ENCODE results near the gene ZNF428. TPM values are rescaled to one million over a fixed set of nuclear protein-coding genes. Genes with fewer than 3 reads are reported as not detected.

The ZNF428 gene
- total RNA-seq, 1 donor from 2014 or later: 37.3 TPM

DNA sequence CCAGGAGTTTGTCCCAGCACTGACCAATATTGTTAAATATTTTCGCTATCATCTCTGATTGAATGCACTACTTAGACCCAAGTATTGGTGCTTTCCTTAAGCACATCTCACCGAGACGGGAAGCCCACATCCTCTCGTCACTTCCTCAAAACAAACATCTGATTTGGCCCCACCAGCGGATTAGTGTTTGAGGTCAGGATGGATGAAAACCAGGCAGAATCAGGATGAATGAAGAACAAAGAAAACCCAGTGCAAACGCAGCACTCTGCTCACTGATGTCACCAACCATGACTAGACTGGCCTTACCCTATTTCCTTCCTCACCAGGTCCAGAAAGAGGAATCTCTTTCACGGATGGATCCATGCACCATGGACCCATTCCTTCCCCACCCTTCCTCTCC lies 44.6 kb upstream of the ZNF428 start:
- H3K36me3 ChIP-seq: peaks cover 4 to 13% of the 10 kb centered on the region in 2 donors
- H3K4me1 ChIP-seq: peaks cover 0 to 5% of the 10 kb centered on the region in 2 donors
- H3K27ac ChIP-seq: no peak overlapping the region
- H3K4me3 ChIP-seq: no peak overlapping the region
- intact Hi-C loops (cut with DNase I): no loop called here
- TF ChIP-seq, protein P1, sequence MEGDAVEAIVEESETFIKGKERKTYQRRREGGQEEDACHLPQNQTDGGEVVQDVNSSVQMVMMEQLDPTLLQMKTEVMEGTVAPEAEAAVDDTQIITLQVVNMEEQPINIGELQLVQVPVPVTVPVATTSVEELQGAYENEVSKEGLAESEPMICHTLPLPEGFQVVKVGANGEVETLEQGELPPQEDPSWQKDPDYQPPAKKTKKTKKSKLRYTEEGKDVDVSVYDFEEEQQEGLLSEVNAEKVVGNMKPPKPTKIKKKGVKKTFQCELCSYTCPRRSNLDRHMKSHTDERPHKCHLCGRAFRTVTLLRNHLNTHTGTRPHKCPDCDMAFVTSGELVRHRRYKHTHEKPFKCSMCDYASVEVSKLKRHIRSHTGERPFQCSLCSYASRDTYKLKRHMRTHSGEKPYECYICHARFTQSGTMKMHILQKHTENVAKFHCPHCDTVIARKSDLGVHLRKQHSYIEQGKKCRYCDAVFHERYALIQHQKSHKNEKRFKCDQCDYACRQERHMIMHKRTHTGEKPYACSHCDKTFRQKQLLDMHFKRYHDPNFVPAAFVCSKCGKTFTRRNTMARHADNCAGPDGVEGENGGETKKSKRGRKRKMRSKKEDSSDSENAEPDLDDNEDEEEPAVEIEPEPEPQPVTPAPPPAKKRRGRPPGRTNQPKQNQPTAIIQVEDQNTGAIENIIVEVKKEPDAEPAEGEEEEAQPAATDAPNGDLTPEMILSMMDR (IDR thresholded peaks at IDR 0.05): no peak
- no peaks in the 10 kb centered on the region for H3K9me3 ChIP-seq
- H3K27me3 ChIP-seq: no peaks in the 10 kb centered on the region
- DNase-seq (ENCODE audit: low spot score in 2 of 2): no peak

DNA sequence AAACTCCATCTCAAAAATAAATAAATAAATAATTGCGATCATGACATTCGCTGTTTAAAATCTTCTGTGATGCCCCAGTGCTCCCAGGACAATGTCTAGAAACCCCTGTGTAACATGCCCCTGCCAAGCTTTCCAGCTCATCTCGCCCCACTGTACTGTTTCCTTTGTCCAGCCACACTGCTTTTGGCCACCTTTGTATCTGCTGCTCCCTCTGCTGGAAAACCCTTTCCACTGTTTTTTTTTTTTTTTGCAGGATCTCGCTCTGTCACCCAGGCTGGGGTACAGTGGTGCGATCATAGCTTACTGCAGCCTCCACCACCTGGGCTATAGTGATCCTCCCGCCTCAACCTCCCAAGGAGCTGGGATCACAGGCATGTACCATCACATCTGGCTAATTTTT lies 43.1 kb upstream of the ZNF428 start:
- intact Hi-C loops (cut with DNase I): no loop called here
- Histone ChIP-seq H3K36me3 (peaks cover 4 to 13% of the 10 kb centered on the region in 2 donors), H3K27ac (no peak overlapping the region), H3K27me3 (no peaks in the 10 kb centered on the region), H3K4me1 (no peaks in the 10 kb centered on the region), H3K4me3 (no peak overlapping the region), H3K9me3 (peaks cover 0 to 4% of the 10 kb centered on the region in 2 donors)
- TF ChIP-seq, protein P1 (IDR thresholded peaks at IDR 0.05): peak in 1 of 3 experiments; percentile 4
- no peak for DNase-seq (ENCODE audit: low spot score in 2 of 2)

DNA sequence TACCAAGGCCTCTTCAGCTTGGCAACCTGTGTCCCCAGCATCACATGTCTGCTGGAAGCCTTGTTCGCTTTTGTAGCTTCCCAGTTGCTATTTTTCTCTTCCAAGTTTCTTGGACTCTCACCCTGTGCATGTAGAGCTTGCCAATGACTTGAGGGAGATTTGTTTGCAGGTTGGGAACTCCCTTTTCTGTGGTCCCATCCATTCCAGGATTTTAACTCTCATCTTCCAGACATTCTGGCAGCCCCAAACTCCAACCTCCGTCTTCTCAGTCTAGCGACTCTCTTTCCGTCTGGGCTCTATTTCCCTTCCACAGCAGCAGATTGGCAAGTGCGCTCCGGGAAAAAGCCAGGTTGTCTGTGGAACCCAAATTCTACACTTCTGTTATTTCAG lies 41.5 kb upstream of the ZNF428 start:
- intact Hi-C loops (cut with DNase I): no loop called here
- H3K4me3 ChIP-seq: no peak overlapping the region
- no peaks in the 10 kb centered on the region for H3K4me1 ChIP-seq
- TF ChIP-seq, protein P1 (IDR thresholded peaks at IDR 0.05): no peak
- peaks cover 10 to 17% of the 10 kb centered on the region in 2 donors for H3K36me3 ChIP-seq
- H3K27me3 ChIP-seq: no peaks in the 10 kb centered on the region
- no peak for DNase-seq (ENCODE audit: low spot score in 2 of 2)
- no peak overlapping the region for H3K27ac ChIP-seq
- H3K9me3 ChIP-seq: peaks cover 0 to 4% of the 10 kb centered on the region in 2 donors

DNA sequence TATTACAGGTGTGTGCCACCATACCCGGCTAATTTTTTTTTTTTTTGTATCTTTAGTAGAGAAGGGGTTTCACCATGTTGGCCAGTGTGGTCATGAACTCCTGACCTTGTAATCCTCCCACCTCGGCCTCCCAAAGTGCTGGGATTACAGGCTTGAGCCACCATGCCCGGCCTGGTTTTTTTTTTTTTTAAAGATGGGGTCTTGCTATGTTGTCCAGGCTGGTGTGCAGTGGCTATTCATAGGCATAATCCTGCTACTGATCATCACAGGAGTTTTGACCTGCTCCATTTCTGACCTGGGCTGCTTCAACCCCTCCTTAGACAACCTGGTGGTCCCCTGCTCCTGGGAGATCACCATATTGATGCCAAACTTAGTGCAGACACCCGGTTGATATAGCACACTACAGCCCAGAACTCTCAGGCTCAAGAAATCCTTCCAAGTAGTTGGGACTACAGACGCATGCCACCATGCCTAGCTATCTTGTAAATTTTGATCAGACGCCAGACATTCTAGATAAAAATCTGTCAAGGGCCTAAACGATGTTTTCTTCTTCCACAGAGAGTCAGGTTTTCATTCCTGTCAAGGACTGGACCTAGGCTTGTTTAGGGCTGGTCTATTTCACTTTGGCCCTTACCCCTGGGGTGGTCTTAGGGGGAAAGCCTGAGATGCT lies 41.0 kb upstream of the ZNF428 start:
- TF ChIP-seq, protein P1 (IDR thresholded peaks at IDR 0.05): no peak
- Histone ChIP-seq H3K4me1 (no peaks in the 10 kb centered on the region), H3K9me3 (peaks cover 0 to 4% of the 10 kb centered on the region in 2 donors), H3K27ac (no peak overlapping the region), H3K4me3 (no peak overlapping the region), H3K36me3 (peaks cover 15 to 22% of the 10 kb centered on the region in 2 donors), H3K27me3 (no peaks in the 10 kb centered on the region)
- DNase-seq (ENCODE audit: low spot score in 2 of 2): no peak
- intact Hi-C loops (cut with DNase I): no loop called here

DNA sequence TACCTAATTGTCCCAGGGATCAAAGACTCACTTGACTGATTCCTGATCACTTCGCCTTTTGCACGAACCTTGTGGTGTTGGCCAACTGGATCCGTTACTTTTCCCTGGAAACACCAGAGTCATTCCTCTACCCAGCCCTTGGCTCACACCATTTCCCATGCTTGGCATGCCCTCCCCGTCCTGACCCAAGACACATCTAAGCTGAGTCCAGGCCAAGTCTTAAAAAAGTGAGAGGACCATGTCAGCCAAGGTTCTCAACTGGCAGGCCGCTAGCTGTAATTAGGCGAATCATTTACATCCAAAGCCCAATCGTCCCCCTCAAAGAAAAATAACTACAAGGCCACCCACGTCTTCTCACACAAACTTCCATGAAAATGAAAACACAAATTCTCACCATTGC lies 39.1 kb upstream of the ZNF428 start:
- DNase-seq (ENCODE audit: low spot score in 2 of 2): no peak
- peaks cover 0 to 4% of the 10 kb centered on the region in 2 donors for H3K9me3 ChIP-seq
- TF ChIP-seq, protein P1 (IDR thresholded peaks at IDR 0.05): no peak
- H3K27me3 ChIP-seq: no peaks in the 10 kb centered on the region
- intact Hi-C loops (cut with DNase I): loop anchor here (10.0 kb wide), 1 partner anchor 214 kb away; no protein-coding TSS in a partner anchor
- H3K36me3 ChIP-seq: peaks cover 26 to 28% of the 10 kb centered on the region in 2 donors
- H3K27ac ChIP-seq: no peak overlapping the region
- no peak overlapping the region for H3K4me3 ChIP-seq
- no peaks in the 10 kb centered on the region for H3K4me1 ChIP-seq
